Small intestine (tissue), 7 donors: Measurements from ENCODE around the gene IRX4. TPM values are rescaled to one million over a fixed set of nuclear protein-coding genes. Genes with fewer than 3 reads are reported as not detected.

ENCODE experiments used
- DNase-seq, 2 donors: peaks; one replicate each; pipeline versions ENCODE4 v3.0.0 to v3.0.0-alpha.2; 2013
- FAIRE-seq: peaks from 2 replicates; lab custom pipeline; 2012; peaks lifted over from hg19 to GRCh38; lab: Jason Lieb, UNC
- H3K27ac ChIP-seq, 3 donors: one replicate each; pipeline ENCODE4 v1.5.1; 2013; ENCODE audit warnings: low read length in 2 of 3, mild to moderate bottlenecking in 2 of 3, control low read depth in 1 of 3, inconsistent platforms in 1 of 3, low read depth in 1 of 3, moderate library complexity in 1 of 3
- H3K27me3 ChIP-seq, 3 donors: one replicate each; pipeline ENCODE4 v1.6.1; 2013; ENCODE audit warnings: low read length in 3 of 3, inconsistent platforms in 1 of 3; ENCODE audit not compliant: control insufficient read depth in 3 of 3, insufficient read depth in 3 of 3
- H3K36me3 ChIP-seq, 3 donors: one replicate each; pipeline ENCODE4 v1.6.1; 2013; ENCODE audit warnings: low read length in 3 of 3, inconsistent platforms in 1 of 3, low read depth in 1 of 3, mild to moderate bottlenecking in 1 of 3, moderate library complexity in 1 of 3; ENCODE audit not compliant: control insufficient read depth in 3 of 3, insufficient read depth in 2 of 3
- H3K4me1 ChIP-seq, 3 donors: one replicate each; pipeline ENCODE4 v1.6.1; 2013; ENCODE audit warnings: low read length in 2 of 3, inconsistent platforms in 1 of 3, low read depth in 1 of 3, mild to moderate bottlenecking in 1 of 3, moderate library complexity in 1 of 3; ENCODE audit not compliant: control insufficient read depth in 3 of 3, insufficient read depth in 2 of 3
- H3K4me3 ChIP-seq, 3 donors: one replicate each; pipeline ENCODE4 v1.5.1; 2013; ENCODE audit warnings: low read length in 3 of 3, control low read depth in 1 of 3, inconsistent platforms in 1 of 3, low read depth in 1 of 3, mild to moderate bottlenecking in 1 of 3, moderate library complexity in 1 of 3
- H3K9me3 ChIP-seq, 2 donors: one replicate each; pipeline ENCODE4 v1.6.1; 2013; ENCODE audit warnings: low read depth in 1 of 2, low read length in 1 of 2; ENCODE audit not compliant: control insufficient read depth in 2 of 2, insufficient read depth in 1 of 2
- WGBS, 3 donors: extraction: QIAGEN DNeasy Blood & Tissue Kit; methylation state at CpG; one replicate each; pipeline ENCODE4 v1.1.7; 2013; 5-methylcytosine and 5-hydroxymethylcytosine counted together
- polyA plus RNA-seq, 4 donors: library from polyadenylated mRNA; stranded (reverse) in 3 of 4; unstranded in 1 of 4; fragments of 200-250 nt in 3 of 4; fragments of 120-200 nt in 1 of 4; gene quantifications; one replicate each; pipeline versions ENCODE4 v1.2.1 to v1.2.3, GENCODE V29; 2013
- donor health status: healthy with polysubstance abuse.
- donor health status: control.
- donor health status: control.
- donor health status: Bipolar disorder and iron deficiency.
- donor health status: healthy.

IRX4 gene
- polyA plus RNA-seq, 4 donors: 0.03 TPM; not detected in 3

GRCh38 chr5:1831677-1832313 is 50.9 kb downstream of the IRX4 start:
- Histone ChIP-seq H3K9me3 (no peaks in the 10 kb centered on the region), H3K4me3 (no peak overlapping the region), H3K36me3 (no peaks in the 10 kb centered on the region), H3K4me1 (peaks cover 0 to 3% (median 0%) of the 10 kb centered on the region in 3 donors), H3K27me3 (peaks cover 0 to 27% (median 5%) of the 10 kb centered on the region in 3 donors), H3K27ac (no peak overlapping the region)
- WGBS, 3 donors: 43 to 51% (median 46%) methylated on average over 13 to 14 of the region's 14 CpGs
- no peak for DNase-seq
- FAIRE-seq: no peak

- no peaks in the 10 kb centered on the region for H3K9me3 ChIP-seq
Observed at GRCh38 chr5:1831257-1831656, 51.5 kb downstream of the IRX4 start.

GRCh38 chr5:1830571-1831228 is 52.0 kb downstream of the IRX4 start:
- Histone ChIP-seq H3K4me3 (no peak overlapping the region), H3K27me3 (peaks cover 0 to 22% (median 3%) of the 10 kb centered on the region in 3 donors), H3K27ac (no peak overlapping the region), H3K36me3 (no peaks in the 10 kb centered on the region), H3K4me1 (peaks cover 0 to 3% (median 0%) of the 10 kb centered on the region in 3 donors), H3K9me3 (no peaks in the 10 kb centered on the region)
- FAIRE-seq (no peak), DNase-seq (no peak)
- WGBS, 3 donors: 78 to 90% (median 81%) methylated on average over 17 of the region's 17 CpGs

More at GRCh38 chr5:1831257-1831656, 51.5 kb downstream of the IRX4 start:
- FAIRE-seq (no peak), DNase-seq (no peak)
- peaks cover 0 to 3% (median 0%) of the 10 kb centered on the region in 3 donors for H3K4me1 ChIP-seq
- H3K4me3 ChIP-seq: no peak overlapping the region
- WGBS, 3 donors: 84 to 90% (median 87%) methylated on average over 11 of the region's 11 CpGs
- H3K36me3 ChIP-seq: no peaks in the 10 kb centered on the region
- H3K27me3 ChIP-seq: peaks cover 0 to 23% (median 3%) of the 10 kb centered on the region in 3 donors
- H3K27ac ChIP-seq: no peak overlapping the region

- Histone ChIP-seq H3K27ac (no peak overlapping the region), H3K27me3 (peaks cover 0 to 7% (median 3%) of the 10 kb centered on the region in 3 donors), H3K36me3 (peaks cover 0 to 18% (median 0%) of the 10 kb centered on the region in 3 donors), H3K9me3 (no peaks in the 10 kb centered on the region), H3K4me1 (peaks cover 0 to 3% (median 0%) of the 10 kb centered on the region in 3 donors), H3K4me3 (no peak overlapping the region)
- 43 to 45% (median 44%) methylated on average over 28 to 39 of the region's 39 CpGs for WGBS, 3 donors
- FAIRE-seq (no peak), DNase-seq (peak; percentile 9 to 20)
Observed at GRCh38 chr5:1827886-1828397, 54.8 kb downstream of the IRX4 start.

Other genes starting within 250 kb of the IRX4 start
- 100 to 1,000 TPM in 1 of 4 donors, 10 to 100 TPM in 3; 30.9 to 101 (median 75.8) TPM for gene MRPL36, start 83.1 kb downstream of the IRX4 start, polyA plus RNA-seq
- gene NDUFS6, start 81.5 kb downstream of the IRX4 start, polyA plus RNA-seq: 100 to 1,000 TPM in 3 of 4 donors, 10 to 100 TPM in 1; 48.3 to 151 (median 113) TPM